ENCODE results near the gene DNAH1. TPM values are rescaled to one million over a fixed set of nuclear protein-coding genes. Genes with fewer than 3 reads are reported as not detected.

Gene DNAH1
- total and polyA plus RNA-seq, 2 of the 13 experiments (the other 11 are each of a cell fraction or from before 2014, with no cell fraction given), result 0.64 to 3.5 TPM

- 0% methylated on average over 9 of the region's 15 CpGs for WGBS (ENCODE audit: low lambda C conversion rate)
- Histone ChIP-seq H3K9me3 (ENCODE audit: low read length) (no peaks in the 10 kb centered on the region), H3K36me3 (replicated peaks in 1 of 2; ENCODE audit: control insufficient read depth in 1 of 2, insufficient read depth in 2 of 2, low read length in 2 of 2) (peaks cover 11 to 22% of the 10 kb centered on the region in 2 experiments; a peak in 4 of 5 replicates), H3K27me3 (ENCODE audit: control insufficient read depth in 1 of 2, insufficient read depth in 2 of 2, low read length in 2 of 2) (no peaks in the 10 kb centered on the region; a peak in 1 of 5 replicates), H2AFZ (ENCODE audit: low read length) (no peak overlapping the region), H3K4me3 (replicated peaks in 1 of 3; ENCODE audit: insufficient read depth in 1 of 3, low read depth in 2 of 3, low read length in 3 of 3) (peak overlapping the region; percentile 78 to 97 (median 85)), H4K20me1 (ENCODE audit: insufficient read depth, low read length) (peaks cover 27% of the 10 kb centered on the region), H3K4me2 (ENCODE audit: low read depth, low read length) (peak overlapping the region; percentile 97), H3K27ac (ENCODE audit: extremely low read length, insufficient read depth, low read length) (peak overlapping the region; percentile 96), H3K79me2 (ENCODE audit: insufficient read depth, low read length) (peaks cover 28% of the 10 kb centered on the region), H3K9ac (ENCODE audit: insufficient read depth, low read depth, low read length) (peak overlapping the region; percentile 99), H3K4me1 (ENCODE audit: insufficient read depth, low read length) (peaks cover 59% of the 10 kb centered on the region)
- ATAC-seq (peak; percentile 76), FAIRE-seq (peak; percentile 99), DNase-seq (ENCODE audit: low spot score) (peak; percentile 97)
- BruUV-seq (replicated peaks), result TSS peak; percentile 65
- intact Hi-C loops (cut with micrococcal nuclease; ENCODE audit: unreplicated experiment) (loop anchor here (1.0 to 10.0 kb wide), 7 partner anchors 8 to 475 kb away; partner anchors contain the start of genes SEMA3G and TWF2), in situ Hi-C loops (cut with HindIII; ENCODE audit: extremely low pct_ligation_motif_present, low pct_unique_long_range_greater_than_20kb) (loop anchor here (5.0 kb wide), 2 partner anchors 57 to 97 kb away; no protein-coding TSS in a partner anchor)
- POLR2A ChIA-PET, result interaction anchor here (0.7 to 9.0 kb wide), 30 partner anchors 8 to 803 kb away, joined by 3 to 165 read pairs (median 4); partner anchors contain the start of genes POC1A, PPM1M, RPL29 and SEMA3G
- CTCF ChIA-PET (ENCODE audit: low intra/inter-chr PET ratio, low total read pairs), result interaction anchor here (3.8 kb wide), 1 partner anchor 50 kb away, joined by 49 read pairs; no protein-coding TSS in a partner anchor
- TF ChIP-seq KDM4B (CRISPR knock-in tag; IDR thresholded peaks at IDR 0.05), result no peak
- no peak for TF ChIP-seq ZNF468 (CRISPR knock-in tag; IDR thresholded peaks at IDR 0.05)
- no peak for TF ChIP-seq E2F2 (CRISPR knock-in tag; IDR thresholded peaks at IDR 0.05; ENCODE audit: borderline replicate concordance)
- no peak for TF ChIP-seq ZKSCAN5 (CRISPR knock-in tag; IDR thresholded peaks at IDR 0.05)
- TF ChIP-seq DR1 (CRISPR knock-in tag; IDR thresholded peaks at IDR 0.05), result peak; percentile 72; the same call in 1 of the 2 replicates
- peak; percentile 62; the same call in 1 of the 2 replicates for TF ChIP-seq SKIL (CRISPR knock-in tag; IDR thresholded peaks at IDR 0.05; ENCODE audit: borderline replicate concordance)
- no peak for TF ChIP-seq SRSF9 (IDR thresholded peaks at IDR 0.05; ENCODE audit: borderline replicate concordance, insufficient read depth, low read depth, low read length, poor library complexity, severe bottlenecking)
- TF ChIP-seq ZNF589 (CRISPR knock-in tag; conservative IDR thresholded peaks at IDR 0.05), result no peak
- peak; percentile 71 for TF ChIP-seq HNRNPH1 (optimal IDR thresholded peaks at IDR 0.05; ENCODE audit: low read depth, low read length)
- TF ChIP-seq SETDB1 (CRISPR knock-in tag; IDR thresholded peaks at IDR 0.05; ENCODE audit: borderline replicate concordance), result no peak
- 0 out of 2 replicates have a peak, but pooled peaks have one; percentile 61 for TF ChIP-seq GLI4 (CRISPR knock-in tag; IDR thresholded peaks at IDR 0.05; ENCODE audit: borderline replicate concordance)
- peak; percentile 75; the same call in 1 of the 2 replicates for TF ChIP-seq KLF6 (CRISPR knock-in tag; IDR thresholded peaks at IDR 0.05)
- peak; percentile 86; the same call in 1 of the 2 replicates for TF ChIP-seq ZNF431 (CRISPR knock-in tag; IDR thresholded peaks at IDR 0.05; ENCODE audit: borderline replicate concordance, low read depth)
- TF ChIP-seq AGO2 (optimal IDR thresholded peaks at IDR 0.05; ENCODE audit: low read depth, low read length), result peak; percentile 90
- no peak for TF ChIP-seq POGZ (CRISPR knock-in tag; IDR thresholded peaks at IDR 0.05)
- TF ChIP-seq MEIS2 (CRISPR knock-in tag; IDR thresholded peaks at IDR 0.05), result peak; percentile 16; the same call in 1 of the 2 replicates
- peak; percentile 92; the same call in 1 of the 2 replicates for TF ChIP-seq ZNF558 (CRISPR knock-in tag; IDR thresholded peaks at IDR 0.05; ENCODE audit: borderline replicate concordance)
- peak; percentile 52 for TF ChIP-seq KAT8 (CRISPR knock-in tag; IDR thresholded peaks at IDR 0.05)
- TF ChIP-seq ZKSCAN8 (CRISPR knock-in tag; IDR thresholded peaks at IDR 0.05; ENCODE audit: borderline replicate concordance), result peak; percentile 0; the same call in 1 of the 2 replicates
- TF ChIP-seq ZNF232 (CRISPR knock-in tag; IDR thresholded peaks at IDR 0.05; ENCODE audit: borderline replicate concordance), result no peak; the same call in 1 of the 2 replicates
Observed at GRCh38 chr3:52289747-52290595, 26.1 kb upstream of the DNAH1 start.
